Thymus (tissue), 11 donors: ENCODE results near the gene SDS. TPM values are rescaled to one million over a fixed set of nuclear protein-coding genes. Genes with fewer than 3 reads are reported as not detected.

ENCODE experiments used
- DNase-seq, 9 donors: peaks; one replicate each; pipeline ENCODE4 v3.0.0-alpha.2; 2013; ENCODE audit warnings: low spot score in 9 of 9, low read depth in 6 of 9, missing footprints in 1 of 9
- H3K27ac ChIP-seq, 2 donors: one replicate each; pipeline ENCODE4 v1.5.1; 2013; ENCODE audit warnings: control low read depth in 1 of 2, low read depth in 1 of 2, low read length in 1 of 2, mild to moderate bottlenecking in 1 of 2, moderate library complexity in 1 of 2
- H3K27me3 ChIP-seq, 2 donors: one replicate each; pipeline ENCODE4 v1.5.1; 2013; ENCODE audit warnings: low read length in 1 of 2; ENCODE audit not compliant: control insufficient read depth in 2 of 2, insufficient read depth in 1 of 2
- H3K36me3 ChIP-seq, 2 donors: one replicate each; pipeline ENCODE4 v1.5.1; 2013; ENCODE audit warnings: low read length in 1 of 2, mild to moderate bottlenecking in 1 of 2, moderate library complexity in 1 of 2; ENCODE audit not compliant: control insufficient read depth in 2 of 2, insufficient read depth in 2 of 2
- H3K4me1 ChIP-seq, 2 donors: one replicate each; pipeline ENCODE4 v1.5.1; 2013; ENCODE audit warnings: low read length in 2 of 2; ENCODE audit not compliant: control insufficient read depth in 2 of 2, insufficient read depth in 2 of 2
- H3K4me3 ChIP-seq, 2 donors: one replicate each; pipeline ENCODE4 v1.5.1; 2013; ENCODE audit warnings: low read length in 2 of 2, control low read depth in 1 of 2, mild to moderate bottlenecking in 1 of 2
- H3K9me3 ChIP-seq, 2 donors: one replicate each; pipeline ENCODE4 v1.5.1; 2013; ENCODE audit warnings: low read length in 1 of 2, mild to moderate bottlenecking in 1 of 2; ENCODE audit not compliant: control insufficient read depth in 2 of 2, insufficient read depth in 1 of 2
- WGBS: extraction: QIAGEN DNeasy Blood & Tissue Kit; methylation state at CpG from one replicate; pipeline ENCODE4 v1.1.7; 2013; 5-methylcytosine and 5-hydroxymethylcytosine counted together
- polyA plus RNA-seq: library from polyadenylated mRNA; stranded (reverse); fragments of 200-250 nt; gene quantifications from one replicate; pipeline ENCODE4 v1.2.3, GENCODE V29; 2013
- total RNA-seq: library from RNA; stranded (reverse); fragments of 120-200 nt; gene quantifications from one replicate; pipeline ENCODE4 v1.2.4, GENCODE V29; 2013
- donor health status: healthy.

SDS gene
- total and polyA plus RNA-seq, 2 donors = 0.52 to 26.3 TPM

GRCh38 chr12:113347892-113348291 is 55.8 kb downstream of the SDS start:
- DNase-seq = no peak
- Histone ChIP-seq H3K36me3 (no peaks in the 10 kb centered on the region), H3K4me1 (no peaks in the 10 kb centered on the region), H3K9me3 (no peaks in the 10 kb centered on the region), H3K4me3 (no peak overlapping the region), H3K27me3 (peaks cover 0 to 18% of the 10 kb centered on the region in 2 donors), H3K27ac (no peak overlapping the region)
- WGBS = 95% methylated on average over 2 of the region's 2 CpGs

GRCh38 chr12:113347107-113347506 is 56.6 kb downstream of the SDS start:
- Histone ChIP-seq H3K27me3 (peaks cover 0 to 15% of the 10 kb centered on the region in 2 donors), H3K27ac (no peak overlapping the region), H3K4me1 (no peaks in the 10 kb centered on the region), H3K4me3 (no peak overlapping the region), H3K9me3 (no peaks in the 10 kb centered on the region), H3K36me3 (no peaks in the 10 kb centered on the region)
- no peak for DNase-seq
- 98% methylated on average over 3 of the region's 3 CpGs for WGBS

- H3K27me3 ChIP-seq = peaks cover 0 to 12% of the 10 kb centered on the region in 2 donors
- no peak overlapping the region for H3K4me3 ChIP-seq
- no peaks in the 10 kb centered on the region for H3K9me3 ChIP-seq
- no peak overlapping the region for H3K27ac ChIP-seq
- H3K4me1 ChIP-seq = no peaks in the 10 kb centered on the region
- 95% methylated on average over 5 of the region's 5 CpGs for WGBS
- H3K36me3 ChIP-seq = no peaks in the 10 kb centered on the region
- DNase-seq = no peak
Measured at GRCh38 chr12:113346353-113346752, 57.3 kb downstream of the SDS start.

GRCh38 chr12:113345318-113345717 is 58.4 kb downstream of the SDS start:
- Histone ChIP-seq H3K36me3 (no peaks in the 10 kb centered on the region), H3K4me1 (no peaks in the 10 kb centered on the region), H3K4me3 (no peak overlapping the region), H3K27me3 (peaks cover 0 to 9% of the 10 kb centered on the region in 2 donors), H3K9me3 (no peaks in the 10 kb centered on the region), H3K27ac (no peak overlapping the region)
- WGBS = 98% methylated on average over 6 of the region's 6 CpGs
- no peak for DNase-seq

Other genes with a start within 250 kb of the SDS start
- 23.6 TPM for gene DDX54, start 218.4 kb downstream of the SDS start, total RNA-seq
- 49.8 TPM for gene DDX54, start 218.4 kb downstream of the SDS start, polyA plus RNA-seq
- 18.3 TPM for gene RITA1, start 218.2 kb downstream of the SDS start, total RNA-seq
- 8.5 TPM for gene RITA1, start 218.2 kb downstream of the SDS start, polyA plus RNA-seq
- gene TPCN1, start 182.4 kb downstream of the SDS start, total RNA-seq = 4.2 TPM
- 16.7 TPM for gene TPCN1, start 182.4 kb downstream of the SDS start, polyA plus RNA-seq
- gene SLC8B1, start 68.8 kb downstream of the SDS start, total RNA-seq = 15.2 TPM
- gene SLC8B1, start 68.8 kb downstream of the SDS start, polyA plus RNA-seq = 55.9 TPM
- 2.5 TPM for gene PLBD2, start 45.3 kb downstream of the SDS start, total RNA-seq
- gene PLBD2, start 45.3 kb downstream of the SDS start, polyA plus RNA-seq = 9.3 TPM
- gene SDSL, start 18.5 kb upstream of the SDS start, total RNA-seq = 2.1 TPM
- gene SDSL, start 18.5 kb upstream of the SDS start, polyA plus RNA-seq = 13.1 TPM
- under 0.01 TPM for gene LHX5, start 68.0 kb upstream of the SDS start, total RNA-seq
- 0.05 TPM for gene LHX5, start 68.0 kb upstream of the SDS start, polyA plus RNA-seq